Activated naive CD4-positive, alpha-beta T cell treated with anti-CD3 and anti-CD28 coated beads for 36 hours (primary cell): ENCODE measurements around the gene UBALD1. TPM values are rescaled to one million over a fixed set of nuclear protein-coding genes. Genes with fewer than 3 reads are reported as not detected.
A peak's percentile ranks its signal among the peaks of the same experiment; 100 is the strongest.

ENCODE experiments used
- CTCF ChIA-PET: fragments of 350-600 bp; sonication (Branson Sonifier 250); formaldehyde crosslinking; loops from one replicate; lab custom pipeline; 2021; ENCODE audit warnings: antibody characterized with exemption; lab: Charles Lee
- DNase-seq: peaks from one replicate; pipeline ENCODE4 v3.0.0-alpha.2; 2020
- H3K27ac Mint-ChIP-seq: one replicate; pipeline ENCODE4 v1.8.0; 2021; ENCODE audit warnings: mild to moderate bottlenecking, mixed read lengths
- H3K27me3 Mint-ChIP-seq: one replicate; pipeline ENCODE4 v1.8.0; 2021; ENCODE audit warnings: low read depth, mixed read lengths
- H3K36me3 Mint-ChIP-seq: one replicate; pipeline ENCODE4 v1.8.0; 2021; ENCODE audit warnings: low read depth, mixed read lengths
- H3K4me1 Mint-ChIP-seq: one replicate; pipeline ENCODE4 v1.8.0; 2021; ENCODE audit warnings: low read depth, mixed read lengths
- H3K4me3 Mint-ChIP-seq: one replicate; pipeline ENCODE4 v1.8.0; 2021; ENCODE audit warnings: mild to moderate bottlenecking, moderate library complexity, mixed read lengths
- H3K9me3 Mint-ChIP-seq: one replicate; pipeline ENCODE4 v1.8.0; 2021; ENCODE audit warnings: mixed read lengths
- intact Hi-C: fragments of 100-400 bp; cut with micrococcal nuclease; formaldehyde crosslinking; loops from one replicate; pipeline ENCODE4 v1.15.1; 2023
- total RNA-seq, 2 experiments: library from RNA; stranded (reverse); gene quantifications; one replicate each; pipeline ENCODE4 v1.2.3, GENCODE V29; 2021

UBALD1 gene
- total RNA-seq, 2 experiments from 2014 or later: 8.5 to 9.3 TPM

DNA sequence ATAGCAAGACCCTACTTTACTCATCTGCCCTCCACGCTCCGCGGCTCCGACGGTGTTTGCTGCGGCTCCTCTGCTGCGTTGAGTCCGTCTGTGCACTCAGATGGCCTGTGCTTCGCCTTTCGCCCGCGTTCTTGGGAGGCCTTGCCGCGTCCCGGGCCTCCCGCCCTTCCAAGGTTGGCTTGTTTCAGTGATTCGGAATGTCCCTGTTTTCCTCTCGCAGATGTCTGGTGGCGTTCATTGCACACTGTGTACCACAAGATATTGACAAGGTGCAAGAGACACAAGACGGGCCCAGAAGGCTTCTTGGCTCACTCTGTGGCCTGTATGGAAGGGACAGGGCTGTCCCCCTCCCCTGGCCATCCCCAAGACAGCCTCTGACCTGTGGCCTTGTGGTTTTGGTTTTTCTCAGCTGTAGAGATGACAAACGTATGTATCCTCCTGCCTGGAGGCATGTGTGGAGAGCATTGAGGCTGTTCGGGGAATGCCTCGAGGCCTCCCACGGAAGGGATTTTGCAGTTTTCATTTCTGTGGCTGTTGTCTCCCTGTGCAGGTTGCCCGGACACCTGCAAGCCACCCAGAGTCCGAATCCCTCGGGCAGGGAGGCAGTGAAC, 25.3 kb upstream of the UBALD1 start:
- CTCF ChIA-PET: interaction anchor here (1.2 kb wide), 1 partner anchor 11 kb away, joined by 4 read pairs; no protein-coding TSS in a partner anchor
- Mint-ChIP-seq H3K36me3 (peaks cover 4% of the 10 kb centered on the region), H3K9me3 (no peaks in the 10 kb centered on the region), H3K27ac (no peak overlapping the region), H3K4me3 (no peak overlapping the region), H3K27me3 (no peaks in the 10 kb centered on the region), H3K4me1 (peaks cover 24% of the 10 kb centered on the region)
- intact Hi-C loops: no loop called here
- no peak for DNase-seq

DNA sequence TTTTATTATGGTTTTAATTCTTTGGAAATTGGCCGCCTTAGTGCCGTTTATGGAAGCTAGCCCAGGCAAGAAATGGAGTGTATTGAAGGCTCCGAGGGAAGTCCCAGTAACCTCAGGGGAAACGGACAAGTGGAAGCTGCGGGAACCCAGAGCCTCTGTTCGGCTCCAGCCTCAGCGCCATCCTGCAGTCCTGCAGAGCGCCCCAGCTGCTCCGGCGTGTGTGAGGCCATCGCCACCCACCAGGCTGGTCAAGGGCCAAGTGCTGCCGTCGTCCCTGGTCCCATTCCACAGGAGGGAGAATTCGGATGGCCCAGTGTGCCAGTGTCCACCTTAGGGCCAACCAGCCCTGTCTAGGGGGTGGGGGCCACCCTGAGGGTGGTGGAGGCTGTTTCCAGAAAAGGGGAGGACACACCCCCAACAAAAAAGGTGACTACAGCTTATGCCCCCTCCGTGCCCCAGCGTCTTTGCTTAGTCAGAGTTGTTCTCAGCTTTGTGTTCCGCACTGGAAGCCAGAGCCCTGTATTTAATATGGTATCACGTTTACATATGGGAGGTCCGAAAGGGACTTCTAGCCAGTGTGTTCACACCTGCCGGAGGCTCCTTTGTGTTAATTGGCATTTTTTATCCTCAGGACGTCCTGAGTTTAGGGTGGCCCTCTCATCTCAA, 22.9 kb upstream of the UBALD1 start:
- Mint-ChIP-seq H3K4me1 (peaks cover 24% of the 10 kb centered on the region), H3K4me3 (no peak overlapping the region), H3K36me3 (peaks cover 4% of the 10 kb centered on the region), H3K27me3 (no peaks in the 10 kb centered on the region), H3K9me3 (no peaks in the 10 kb centered on the region), H3K27ac (no peak overlapping the region)
- DNase-seq: no peak
- intact Hi-C loops: no loop called here
- CTCF ChIA-PET: interaction anchor here (1.0 to 3.6 kb wide), 3 partner anchors 12 to 21 kb away, joined by 3 to 15 read pairs (median 6); partner anchors contain the start of gene MGRN1

DNA sequence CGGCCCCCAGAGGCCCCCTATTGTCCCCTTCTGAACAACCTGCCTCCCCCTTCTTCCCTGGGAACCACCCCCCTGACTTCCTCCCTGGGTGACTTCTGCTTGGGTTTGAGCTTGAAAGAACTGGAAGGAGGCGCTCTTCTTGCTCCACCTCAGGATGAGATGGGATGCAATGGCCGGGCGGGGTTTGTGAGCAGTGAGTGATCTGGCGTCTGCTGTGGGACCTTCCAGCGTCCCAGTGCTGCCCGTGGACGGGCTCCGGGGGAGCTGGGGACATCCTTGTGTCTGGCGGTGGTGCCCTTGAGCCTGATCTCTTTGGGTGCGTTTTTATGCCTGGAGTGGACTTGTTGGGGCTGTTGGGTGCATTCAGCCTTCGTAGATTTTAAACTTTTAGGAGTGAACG, 21.5 kb upstream of the UBALD1 start:
- intact Hi-C loops: no loop called here
- Mint-ChIP-seq H3K36me3 (peaks cover 8% of the 10 kb centered on the region), H3K4me3 (no peak overlapping the region), H3K27ac (no peak overlapping the region), H3K27me3 (no peaks in the 10 kb centered on the region), H3K9me3 (peaks cover 3% of the 10 kb centered on the region), H3K4me1 (peaks cover 23% of the 10 kb centered on the region)
- DNase-seq: no peak
- CTCF ChIA-PET: interaction anchor here (3.6 kb wide), 1 partner anchor 13 kb away, joined by 15 read pairs; the partner anchor contains the start of gene MGRN1

GRCh38 chr16:4634768-4635167, 20.1 kb upstream of the UBALD1 start:
- no peak overlapping the region for H3K4me3 Mint-ChIP-seq
- peaks cover 10% of the 10 kb centered on the region for H3K36me3 Mint-ChIP-seq
- H3K9me3 Mint-ChIP-seq: peaks cover 5% of the 10 kb centered on the region
- no peaks in the 10 kb centered on the region for H3K27me3 Mint-ChIP-seq
- H3K27ac Mint-ChIP-seq: no peak overlapping the region
- intact Hi-C loops: no loop called here
- no peak for DNase-seq
- peaks cover 13% of the 10 kb centered on the region for H3K4me1 Mint-ChIP-seq
- CTCF ChIA-PET: interaction anchor here (0.6 to 2.2 kb wide), 4 partner anchors 10 to 149 kb away, joined by 3 to 9 read pairs (median 4); partner anchors contain the start of gene MGRN1

DNA sequence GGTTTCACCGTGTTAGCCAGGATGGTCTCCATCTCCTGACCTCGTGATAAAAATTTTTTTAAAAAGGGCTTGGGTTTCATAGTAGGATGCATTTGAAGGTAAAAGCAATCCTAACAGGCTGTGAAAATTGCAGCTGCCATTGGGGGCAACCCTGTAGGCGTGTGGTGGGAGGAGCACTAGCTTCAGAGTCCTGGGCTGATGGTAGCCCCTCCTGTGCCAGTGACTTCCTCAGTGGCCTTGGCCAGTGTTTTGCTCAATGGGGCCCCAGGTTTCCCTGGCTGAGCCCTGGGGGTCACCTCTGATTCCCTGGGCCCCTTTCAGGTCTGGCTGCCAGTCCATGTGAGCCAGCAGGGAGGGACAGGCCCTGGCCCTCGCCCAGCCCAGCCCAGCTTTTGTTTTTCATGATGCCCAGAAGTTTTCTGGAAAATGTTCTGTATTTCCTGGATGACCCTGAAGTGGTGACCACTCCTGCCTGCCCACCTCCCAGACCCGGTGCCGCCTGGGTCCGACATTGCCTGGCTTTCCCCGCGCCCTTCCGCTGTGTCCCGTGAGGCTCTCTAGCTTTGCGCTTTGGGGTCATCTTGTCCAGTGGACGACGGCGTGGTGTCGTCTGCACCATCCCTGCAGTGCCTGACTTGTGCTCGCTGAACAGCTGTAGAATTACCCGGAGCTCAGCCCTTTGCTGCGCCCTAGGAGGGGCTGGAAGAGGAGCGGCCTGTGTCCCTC, 19.4 kb upstream of the UBALD1 start:
- Mint-ChIP-seq H3K4me1 (peaks cover 8% of the 10 kb centered on the region), H3K27me3 (no peaks in the 10 kb centered on the region), H3K36me3 (peaks cover 10% of the 10 kb centered on the region), H3K4me3 (no peak overlapping the region), H3K27ac (no peak overlapping the region), H3K9me3 (peaks cover 5% of the 10 kb centered on the region)
- DNase-seq: no peak
- intact Hi-C loops: no loop called here
- CTCF ChIA-PET: interaction anchor here (2.2 kb wide), 1 partner anchor 9 kb away, joined by 9 read pairs; the partner anchor contains the start of gene MGRN1

- peaks cover 11% of the 10 kb centered on the region for H3K4me1 Mint-ChIP-seq
Measured at GRCh38 chr16:4631444-4631843, 16.8 kb upstream of the UBALD1 start.

DNA sequence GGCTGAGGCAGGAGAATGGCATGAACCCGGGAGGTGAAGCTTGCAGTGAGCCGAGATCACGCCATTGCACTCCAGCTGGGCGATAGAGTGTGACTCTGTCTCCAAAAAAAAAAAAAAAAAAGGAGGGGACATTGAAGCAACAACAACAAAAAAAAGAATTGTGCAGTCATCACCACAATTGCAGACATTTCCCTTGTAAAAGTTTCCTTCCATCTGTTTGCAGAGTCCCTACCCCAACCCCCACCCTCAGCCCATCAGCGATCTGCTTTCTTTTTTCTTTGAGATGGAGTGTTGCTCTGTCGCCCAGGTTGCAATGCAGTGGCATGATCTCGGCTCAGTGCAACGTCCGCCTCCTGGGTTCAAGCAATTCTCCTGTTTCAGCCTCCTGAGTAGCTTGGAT, 13.6 kb upstream of the UBALD1 start:
- peaks cover 30% of the 10 kb centered on the region for H3K4me1 Mint-ChIP-seq
- DNase-seq: no peak
- intact Hi-C loops: no loop called here
- CTCF ChIA-PET: interaction anchor here (0.7 kb wide), 1 partner anchor 1570 kb away, joined by 3 read pairs; no protein-coding TSS in a partner anchor
- H3K36me3 Mint-ChIP-seq: peaks cover 6% of the 10 kb centered on the region
- peaks cover 5% of the 10 kb centered on the region for H3K9me3 Mint-ChIP-seq
- H3K27me3 Mint-ChIP-seq: no peaks in the 10 kb centered on the region
- no peak overlapping the region for H3K4me3 Mint-ChIP-seq
- no peak overlapping the region for H3K27ac Mint-ChIP-seq

More at GRCh38 chr16:4631444-4631843, 16.8 kb upstream of the UBALD1 start:
- Mint-ChIP-seq H3K27me3 (no peaks in the 10 kb centered on the region), H3K36me3 (peaks cover 10% of the 10 kb centered on the region), H3K9me3 (peaks cover 5% of the 10 kb centered on the region), H3K4me3 (no peak overlapping the region), H3K27ac (no peak overlapping the region)
- intact Hi-C loops: no loop called here
- no peak for DNase-seq
- CTCF ChIA-PET: no interaction called here

DNA sequence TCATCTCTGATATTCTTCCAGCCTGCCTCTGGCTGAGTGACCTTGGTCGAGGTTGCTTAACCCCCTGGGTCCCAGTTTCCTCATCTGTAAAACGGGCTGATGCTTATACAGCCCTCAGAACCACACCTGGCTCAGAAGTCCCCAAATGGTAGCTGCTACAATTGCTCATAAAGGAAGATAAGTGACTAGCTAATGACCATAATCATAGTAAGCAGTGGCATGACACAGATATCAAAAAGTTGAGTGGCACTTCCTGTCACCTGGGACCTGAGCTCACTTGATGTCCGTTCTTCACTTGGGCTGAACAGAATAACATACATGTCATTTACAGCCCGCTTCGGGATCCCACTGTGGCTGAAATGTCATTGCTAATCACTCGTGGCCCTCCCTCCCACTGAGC, 11.7 kb upstream of the UBALD1 start:
- CTCF ChIA-PET: interaction anchor here (0.5 to 1.4 kb wide), 5 partner anchors 9 to 160 kb away, joined by 3 to 6 read pairs (median 4); no protein-coding TSS in a partner anchor
- Mint-ChIP-seq H3K4me3 (peak overlapping the region; percentile 97), H3K27ac (peak overlapping the region; percentile 93), H3K36me3 (peaks cover 4% of the 10 kb centered on the region), H3K9me3 (peaks cover 4% of the 10 kb centered on the region), H3K4me1 (peaks cover 30% of the 10 kb centered on the region), H3K27me3 (no peaks in the 10 kb centered on the region)
- intact Hi-C loops: no loop called here
- DNase-seq: peak; percentile 23

- Mint-ChIP-seq H3K27ac (peak overlapping the region; percentile 93), H3K4me3 (peak overlapping the region; percentile 97), H3K27me3 (no peaks in the 10 kb centered on the region), H3K36me3 (no peaks in the 10 kb centered on the region), H3K9me3 (no peaks in the 10 kb centered on the region), H3K4me1 (peaks cover 30% of the 10 kb centered on the region)
- no peak for DNase-seq
- intact Hi-C loops: loop anchor here (2.0 kb wide), 2 partner anchors 211 to 221 kb away; partner anchors contain the start of genes GLYR1 and UBN1
- CTCF ChIA-PET: interaction anchor here (0.7 to 2.6 kb wide), 7 partner anchors 8 to 147 kb away, joined by 3 to 19 read pairs (median 6); partner anchors contain the start of gene UBALD1
Measured at GRCh38 chr16:4625560-4626159, 11.0 kb upstream of the UBALD1 start.

DNA sequence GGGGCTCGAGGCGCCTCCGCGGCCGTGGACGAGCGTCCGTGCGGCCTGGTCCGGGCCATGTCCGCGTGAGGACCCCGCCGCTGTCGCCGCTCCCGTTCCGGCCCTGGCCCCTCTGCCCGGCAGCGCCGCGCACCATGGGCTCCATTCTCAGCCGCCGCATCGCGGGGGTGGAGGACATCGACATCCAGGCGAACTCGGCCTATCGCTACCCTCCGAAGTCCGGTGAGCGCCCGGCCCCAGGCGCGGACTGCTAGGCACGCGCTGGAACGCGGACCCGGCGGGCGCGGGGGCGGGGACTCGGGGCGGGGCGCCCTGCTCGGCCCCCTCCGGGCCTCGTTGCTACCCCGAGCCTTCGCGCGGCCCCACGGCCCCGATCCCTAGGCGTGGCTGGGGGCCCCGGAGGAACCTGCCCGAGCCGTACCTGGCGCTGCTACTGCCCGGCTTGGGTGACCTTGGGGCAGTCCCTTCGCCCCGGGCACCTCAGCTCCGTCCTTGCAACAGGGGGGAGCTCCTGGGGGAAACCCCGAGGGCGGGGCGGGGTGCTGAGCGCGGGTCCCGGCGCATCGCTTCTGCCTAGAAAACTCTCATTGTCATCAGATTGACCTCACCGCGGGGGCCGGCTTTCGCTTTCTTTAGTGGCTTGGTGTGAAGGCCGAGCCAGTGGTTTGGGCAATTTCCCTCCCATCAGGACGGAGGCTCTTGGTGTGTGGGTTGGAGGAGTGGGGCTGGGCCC, 10.3 kb upstream of the UBALD1 start:
- H3K4me1 Mint-ChIP-seq: peaks cover 30% of the 10 kb centered on the region
- H3K27me3 Mint-ChIP-seq: no peaks in the 10 kb centered on the region
- no peaks in the 10 kb centered on the region for H3K36me3 Mint-ChIP-seq
- peak overlapping the region; percentile 93 for H3K27ac Mint-ChIP-seq
- H3K4me3 Mint-ChIP-seq: peak overlapping the region; percentile 97
- H3K9me3 Mint-ChIP-seq: no peaks in the 10 kb centered on the region
- CTCF ChIA-PET: interaction anchor here (0.6 to 3.1 kb wide), 16 partner anchors 9 to 147 kb away, joined by 3 to 19 read pairs (median 4); partner anchors contain the start of genes ANKS3, DNAAF8 and UBALD1
- peak; percentile 80 for DNase-seq
- intact Hi-C loops: loop anchor here (1.0 to 2.0 kb wide), 8 partner anchors 9 to 222 kb away; partner anchors contain the start of genes GLYR1, HMOX2, NUDT16L1 and UBN1
